Endothelial cell of umbilical vein (primary cell): ENCODE data around the gene HDX. TPM values are rescaled to one million over a fixed set of nuclear protein-coding genes. Genes with fewer than 3 reads are reported as not detected.

Experiments
- BruUV-seq: library from RNA; stranded (reverse); fragments of 400-500 nt; replicated peaks from 2 replicates; lab custom pipeline; 2021; lab: Mats Ljungman, UMichigan
- CTCF ChIA-PET: fragments of 300-600, 350-600 bp; sonication (Branson Sonifier 250); formaldehyde crosslinking; loops from one replicate; lab custom pipeline; 2021; ENCODE audit warnings: antibody characterized with exemption, inconsistent platforms; lab: Charles Lee
- POLR2A ChIA-PET: fragments of 300-600, 350-600 bp; sonication (Branson Sonifier 250); formaldehyde crosslinking; loops from one replicate; lab custom pipeline; 2021; ENCODE audit warnings: antibody characterized with exemption, inconsistent platforms; lab: Charles Lee
- DNase-seq: peaks from one replicate; pipeline ENCODE4 v3.0.0-alpha.2; 2011; ENCODE audit warnings: low read depth, low spot score
- FAIRE-seq: peaks from 2 replicates; lab custom pipeline; 2011; peaks lifted over from hg19 to GRCh38; lab: Jason Lieb, UNC
- H2AFZ ChIP-seq: 2 replicates; pipeline ENCODE4 v1.6.0; 2012; ENCODE audit warnings: low read depth, low read length, control low read depth, inconsistent platforms
- H3K27ac ChIP-seq: 2 replicates; pipeline ENCODE4 v1.5.1; 2011; ENCODE audit warnings: low read depth, mild to moderate bottlenecking, control low read depth, low read length, moderate library complexity; ENCODE audit not compliant: insufficient read depth
- H3K27me3 ChIP-seq, 2 experiments: 2 replicates each; pipeline versions ENCODE4 v1.6.0 to v1.6.1; 2011; ENCODE audit warnings: low read length in 2 of 2, mixed read lengths in 1 of 2; ENCODE audit not compliant: control insufficient read depth in 2 of 2, insufficient read depth in 2 of 2
- H3K36me3 ChIP-seq, 2 experiments: 2 replicates in 1 of 2; 3 replicates in 1 of 2; pipeline ENCODE4 v1.5.1; 2011; ENCODE audit warnings: low read length in 2 of 2, mild to moderate bottlenecking in 1 of 2, moderate library complexity in 1 of 2; ENCODE audit not compliant: control insufficient read depth in 2 of 2, insufficient read depth in 2 of 2; ENCODE audit errors: extremely low read depth in 1 of 2
- H3K4me1 ChIP-seq: 3 replicates; pipeline ENCODE4 v1.5.1; 2011; ENCODE audit warnings: mild to moderate bottlenecking, low read length; ENCODE audit not compliant: control insufficient read depth, insufficient read depth; ENCODE audit errors: extremely low read depth
- H3K4me2 ChIP-seq: 2 replicates; pipeline ENCODE4 v1.6.1; 2011; ENCODE audit warnings: low read length, control low read depth, mixed read lengths; ENCODE audit not compliant: insufficient read depth
- H3K4me3 ChIP-seq, 3 experiments: fragments of 200-600 bp in 1 of 3; sonication (generic), shearing (Covaris generic) in 1 of 3; replicated peaks in 1 of 3; 2 replicates each; pipeline ENCODE4 v1.5.1; 2011 to 2016; ENCODE audit warnings: control low read depth in 3 of 3, low read length in 3 of 3, mild to moderate bottlenecking in 2 of 3, inconsistent platforms in 1 of 3, low read depth in 1 of 3, moderate library complexity in 1 of 3; ENCODE audit not compliant: insufficient read depth in 1 of 3
- H3K79me2 ChIP-seq: 2 replicates; pipeline ENCODE4 v1.6.0; 2012; ENCODE audit warnings: low read length, inconsistent platforms; ENCODE audit not compliant: control insufficient read depth, insufficient read depth
- H3K9ac ChIP-seq: replicated peaks from 2 replicates; pipeline ENCODE3; 2011; ENCODE audit warnings: low read length, control low read depth; ENCODE audit not compliant: insufficient read depth; ENCODE audit errors: extremely low read depth
- H3K9me1 ChIP-seq: replicated peaks from 3 replicates; pipeline ENCODE4 v1.6.0; 2011; ENCODE audit warnings: mild to moderate bottlenecking, low read length; ENCODE audit not compliant: control insufficient read depth, insufficient read depth; ENCODE audit errors: extremely low read depth
- H3K9me3 ChIP-seq: replicated peaks from 2 replicates; pipeline ENCODE4 v1.5.1; 2012; ENCODE audit warnings: low read length, inconsistent platforms; ENCODE audit not compliant: control insufficient read depth, insufficient read depth
- H4K20me1 ChIP-seq: replicated peaks from 2 replicates; pipeline ENCODE3; 2011; ENCODE audit warnings: mild to moderate bottlenecking, low read length; ENCODE audit not compliant: control insufficient read depth, insufficient read depth; ENCODE audit errors: extremely low read depth
- EZH2 ChIP-seq: IDR thresholded peaks from 2 replicates; pipeline ENCODE4 v1.6.1; 2012; ENCODE audit warnings: borderline replicate concordance, low read depth, mild to moderate bottlenecking, moderate library complexity, low read length, inconsistent platforms; ENCODE audit not compliant: severe bottlenecking
- FOS ChIP-seq: IDR thresholded peaks from 2 replicates; pipeline ENCODE4 v1.6.1; 2011; ENCODE audit warnings: mild to moderate bottlenecking, low read length, moderate library complexity, borderline replicate concordance; ENCODE audit not compliant: insufficient read depth
- GATA2 ChIP-seq: IDR thresholded peaks from 2 replicates; pipeline ENCODE4 v1.7.0; 2011; ENCODE audit warnings: low read depth, mild to moderate bottlenecking, moderate library complexity, mixed read lengths, low read length; ENCODE audit not compliant: insufficient read length, insufficient read depth
- JUN ChIP-seq: IDR thresholded peaks from 2 replicates; pipeline ENCODE4 v1.6.1; 2011; ENCODE audit warnings: borderline replicate concordance, low read depth; ENCODE audit not compliant: insufficient read length, insufficient read depth
- MYC ChIP-seq: IDR thresholded peaks from one replicate; pipeline ENCODE4 v1.6.1; 2011; ENCODE audit warnings: mild to moderate bottlenecking, low read depth, low read length
- POLR2A ChIP-seq: IDR thresholded peaks from 2 replicates; pipeline ENCODE4 v1.6.1; 2012; ENCODE audit warnings: low read depth, mild to moderate bottlenecking, control low read depth, low read length
- POLR2AphosphoS5 ChIP-seq: IDR thresholded peaks from 2 replicates; pipeline ENCODE4 v1.6.1; 2012; ENCODE audit warnings: low read depth, mild to moderate bottlenecking, control low read depth, low read length, moderate library complexity; ENCODE audit not compliant: insufficient read depth
- dilution Hi-C: fragments of 300-500 bp; cut with MboI; formaldehyde crosslinking; loops from one replicate; pipeline ENCODE4 v1.15.0; 2019; ENCODE audit warnings: low sequenced_read_pairs; ENCODE audit not compliant: extremely low pct_ligation_motif_present
- intact Hi-C: fragments of 100-400 bp; cut with micrococcal nuclease; formaldehyde crosslinking; loops from one replicate; pipeline ENCODE4 v1.10.0; 2022
- polyA plus RNA-seq, 4 experiments: library from polyadenylated mRNA; depleted of rRNA in 3 of 4; stranded (reverse) in 3 of 4; unstranded in 1 of 4; fragments of >200 nt; gene quantifications; 2 replicates each; pipeline versions ENCODE4 v1.2.1 to v1.2.3, GENCODE V29; 2011 to 2012; ENCODE audit warnings: missing spikeins in 1 of 4
- total RNA-seq: library from RNA; stranded (reverse); gene quantifications from 2 replicates; pipeline ENCODE4 v1.2.3, GENCODE V29; 2021
- TF ChIP-seq, protein P1 (sequence below): IDR thresholded peaks from 2 replicates; pipeline ENCODE4 v1.6.1; 2011; ENCODE audit not compliant: insufficient read depth, insufficient read length
- TF ChIP-seq, protein P2 (sequence below), 2 donors: IDR thresholded peaks; 1 replicate in 1 of 2; 2 replicates in 1 of 2; pipeline ENCODE4 v1.5.1; 2011; ENCODE audit warnings: low read length in 2 of 2, mild to moderate bottlenecking in 2 of 2, moderate library complexity in 2 of 2, control low read depth in 1 of 2, inconsistent platforms in 1 of 2, low read depth in 1 of 2; ENCODE audit not compliant: insufficient read depth in 1 of 2; ENCODE audit errors: extremely low read depth in 1 of 2

The HDX gene
- total and polyA plus RNA-seq, 2 donors (not counting 3 experiments of a cell fraction or from before 2014, with no cell fraction given): 2.3 to 8.2 TPM

DNA sequence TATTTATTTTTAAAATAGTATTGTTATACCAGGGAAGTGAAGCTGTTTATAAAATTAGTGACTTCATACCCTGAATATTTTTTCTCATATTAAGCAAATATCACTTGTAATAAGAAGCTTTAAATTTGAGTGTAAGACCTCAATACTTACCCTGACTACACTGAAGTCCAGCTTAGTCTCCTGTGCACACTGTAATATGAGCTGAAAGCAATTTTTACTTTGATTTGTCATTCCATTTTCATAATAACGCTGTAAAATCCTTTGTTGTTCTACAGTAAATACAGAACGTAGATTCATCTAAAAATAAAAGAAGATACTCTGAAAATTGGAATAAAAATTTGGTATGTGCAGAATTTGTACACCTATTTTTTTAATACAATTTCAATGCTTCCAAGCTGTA lies 27.2 kb downstream of the HDX start:
- Histone ChIP-seq H3K4me3 (no peak overlapping the region), H3K9me1 (no peaks in the 10 kb centered on the region), H3K9me3 (no peaks in the 10 kb centered on the region), H3K4me2 (no peak overlapping the region), H2AFZ (no peak overlapping the region), H3K4me1 (no peaks in the 10 kb centered on the region), H3K27ac (no peak overlapping the region), H3K27me3 (no peaks in the 10 kb centered on the region), H3K9ac (no peak overlapping the region), H3K36me3 (no peaks in the 10 kb centered on the region), H3K79me2 (no peaks in the 10 kb centered on the region), H4K20me1 (no peaks in the 10 kb centered on the region)
- ChIA-PET CTCF (no interaction called here), POLR2A (no interaction called here)
- intact Hi-C loops (no loop called here), dilution Hi-C loops (no loop called here)
- no peak for DNase-seq
- FAIRE-seq: no peak
- no TSS peak for BruUV-seq
- no peak for TF ChIP-seq JUN
- TF ChIP-seq POLR2A: no peak

DNA sequence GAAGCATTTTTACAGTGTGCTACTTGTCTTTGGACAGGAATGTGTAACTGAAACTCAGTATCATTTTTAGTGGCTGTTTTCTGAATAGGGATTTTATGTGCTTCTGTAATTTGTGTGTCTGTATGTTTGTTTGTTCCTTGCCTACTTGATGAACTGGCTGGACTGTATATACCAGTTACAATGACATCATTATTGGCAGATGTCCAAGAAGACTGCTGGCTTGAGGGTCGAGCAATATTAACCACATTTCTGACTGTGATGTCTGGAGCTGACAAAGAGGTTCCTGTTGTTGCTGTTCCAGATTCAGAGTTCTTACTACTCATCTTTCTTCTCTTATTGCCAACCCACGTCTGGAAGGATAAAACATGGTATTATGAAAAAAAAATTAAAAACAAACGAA lies 33.0 kb downstream of the HDX start:
- no TSS peak for BruUV-seq
- peak; percentile 62 for DNase-seq
- CTCF ChIA-PET: no interaction called here
- Histone ChIP-seq H3K79me2 (no peaks in the 10 kb centered on the region), H3K4me3 (no peak overlapping the region), H3K36me3 (no peaks in the 10 kb centered on the region), H4K20me1 (no peaks in the 10 kb centered on the region), H3K9me1 (no peaks in the 10 kb centered on the region), H3K27me3 (no peaks in the 10 kb centered on the region), H2AFZ (no peak overlapping the region), H3K4me1 (no peaks in the 10 kb centered on the region), H3K27ac (no peak overlapping the region), H3K4me2 (no peak overlapping the region), H3K9ac (no peak overlapping the region), H3K9me3 (no peaks in the 10 kb centered on the region)
- dilution Hi-C loops (no loop called here), intact Hi-C loops (no loop called here)
- FAIRE-seq: peak; percentile 78
- TF ChIP-seq POLR2AphosphoS5 (no peak), MYC (no peak), EZH2 (no peak), FOS (no peak), JUN (no peak), POLR2A (no peak), GATA2 (no peak)
- TF ChIP-seq, protein P1, sequence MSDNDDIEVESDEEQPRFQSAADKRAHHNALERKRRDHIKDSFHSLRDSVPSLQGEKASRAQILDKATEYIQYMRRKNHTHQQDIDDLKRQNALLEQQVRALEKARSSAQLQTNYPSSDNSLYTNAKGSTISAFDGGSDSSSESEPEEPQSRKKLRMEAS: no peak
- TF ChIP-seq, protein P2, sequence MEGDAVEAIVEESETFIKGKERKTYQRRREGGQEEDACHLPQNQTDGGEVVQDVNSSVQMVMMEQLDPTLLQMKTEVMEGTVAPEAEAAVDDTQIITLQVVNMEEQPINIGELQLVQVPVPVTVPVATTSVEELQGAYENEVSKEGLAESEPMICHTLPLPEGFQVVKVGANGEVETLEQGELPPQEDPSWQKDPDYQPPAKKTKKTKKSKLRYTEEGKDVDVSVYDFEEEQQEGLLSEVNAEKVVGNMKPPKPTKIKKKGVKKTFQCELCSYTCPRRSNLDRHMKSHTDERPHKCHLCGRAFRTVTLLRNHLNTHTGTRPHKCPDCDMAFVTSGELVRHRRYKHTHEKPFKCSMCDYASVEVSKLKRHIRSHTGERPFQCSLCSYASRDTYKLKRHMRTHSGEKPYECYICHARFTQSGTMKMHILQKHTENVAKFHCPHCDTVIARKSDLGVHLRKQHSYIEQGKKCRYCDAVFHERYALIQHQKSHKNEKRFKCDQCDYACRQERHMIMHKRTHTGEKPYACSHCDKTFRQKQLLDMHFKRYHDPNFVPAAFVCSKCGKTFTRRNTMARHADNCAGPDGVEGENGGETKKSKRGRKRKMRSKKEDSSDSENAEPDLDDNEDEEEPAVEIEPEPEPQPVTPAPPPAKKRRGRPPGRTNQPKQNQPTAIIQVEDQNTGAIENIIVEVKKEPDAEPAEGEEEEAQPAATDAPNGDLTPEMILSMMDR (IDR thresholded peaks at IDR 0.05; ENCODE audit: extremely low read depth in 1 of 2, insufficient read depth in 1 of 2, low read depth in 1 of 2, low read length in 2 of 2): no peak
- POLR2A ChIA-PET: no interaction called here
